ENCODE measurements around the gene MT1G.

DNA sequence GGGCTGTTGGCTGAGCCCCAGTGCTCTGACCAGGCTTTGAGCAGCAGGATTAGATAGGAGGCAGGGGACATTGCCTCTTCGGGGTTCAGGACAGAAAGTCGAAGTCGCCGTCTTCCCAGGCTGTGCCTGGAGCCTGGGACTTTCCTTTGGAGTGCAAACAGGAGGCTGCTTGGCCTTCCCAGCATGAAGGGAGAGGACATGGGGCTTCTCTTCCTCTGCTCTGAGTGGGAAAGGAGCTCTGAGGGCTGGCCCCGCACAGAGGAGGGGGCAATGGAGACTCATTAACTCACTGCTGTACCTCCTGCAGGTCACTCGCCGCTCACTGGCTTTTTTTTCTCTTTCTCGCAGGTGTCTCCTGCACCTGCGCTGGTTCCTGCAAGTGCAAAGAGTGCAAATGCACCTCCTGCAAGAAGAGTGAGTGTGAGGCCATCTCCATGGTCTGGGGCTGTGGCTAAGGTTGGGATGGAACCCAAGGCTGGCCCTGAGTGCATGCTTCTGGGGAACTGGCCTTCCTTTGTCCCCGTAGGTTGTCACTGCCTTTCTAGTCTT lies 9.5 kb downstream of the MT1G start:
- TF ChIP-seq POLR2AphosphoS5 (IDR thresholded peaks at IDR 0.05; ENCODE audit: low read depth, low read length) (no peak), POLR2A (IDR thresholded peaks at IDR 0.05; ENCODE audit: low read depth, low read length) (no peak)
